H9 (cell line): ENCODE measurements around the gene ZSWIM4. TPM values are rescaled to one million over a fixed set of nuclear protein-coding genes. Genes with fewer than 3 reads are reported as not detected.

Source experiments
- DNase-seq: peaks from one replicate; pipeline ENCODE4 v3.0.0-alpha.2; 2017
- H2AFZ ChIP-seq: one replicate; pipeline ENCODE4 v1.6.1; 2013; ENCODE audit warnings: mild to moderate bottlenecking, low read length, control low read depth, moderate library complexity
- H2AK5ac ChIP-seq: 2 replicates; pipeline ENCODE4 v1.6.1; 2013; ENCODE audit warnings: low read length, control low read depth, mixed read lengths; ENCODE audit not compliant: insufficient read length
- H2BK120ac ChIP-seq: one replicate; pipeline ENCODE4 v1.6.1; 2013; ENCODE audit warnings: low read depth, mild to moderate bottlenecking, low read length, control low read depth, inconsistent platforms; ENCODE audit not compliant: poor library complexity, severe bottlenecking
- H2BK12ac ChIP-seq: 2 replicates; pipeline ENCODE4 v1.6.1; 2013; ENCODE audit warnings: low read length, control low read depth, mixed read lengths, low read depth; ENCODE audit not compliant: insufficient read length
- H2BK15ac ChIP-seq: 2 replicates; pipeline ENCODE4 v1.6.1; 2013; ENCODE audit warnings: low read depth, low read length, control low read depth
- H2BK20ac ChIP-seq: one replicate; pipeline ENCODE4 v1.6.1; 2013; ENCODE audit warnings: low read depth, mild to moderate bottlenecking, low read length, control low read depth, inconsistent platforms; ENCODE audit not compliant: poor library complexity, severe bottlenecking
- H2BK5ac ChIP-seq: 2 replicates; pipeline ENCODE4 v1.6.1; 2013; ENCODE audit warnings: low read length, control low read depth, mixed read lengths; ENCODE audit not compliant: insufficient read length
- H3K14ac ChIP-seq: 2 replicates; pipeline ENCODE4 v1.6.1; 2013; ENCODE audit warnings: low read length, control low read depth; ENCODE audit not compliant: insufficient read depth
- H3K18ac ChIP-seq: 2 replicates; pipeline ENCODE4 v1.6.1; 2013; ENCODE audit warnings: low read depth, mild to moderate bottlenecking, mixed read lengths, low read length, control low read depth; ENCODE audit not compliant: insufficient read length
- H3K23ac ChIP-seq: 2 replicates; pipeline ENCODE4 v1.6.1; 2013; ENCODE audit warnings: low read length, control low read depth, mixed read lengths, low read depth; ENCODE audit not compliant: insufficient read length
- H3K23me2 ChIP-seq: 2 replicates; pipeline ENCODE4 v1.6.1; 2013; ENCODE audit warnings: low read depth, mild to moderate bottlenecking, mixed read lengths, low read length, control low read depth; ENCODE audit not compliant: insufficient read length, poor library complexity, severe bottlenecking
- H3K27ac ChIP-seq: 2 replicates; pipeline ENCODE4 v1.5.1; 2013; ENCODE audit warnings: low read length, control low read depth, mixed read lengths, low read depth; ENCODE audit not compliant: insufficient read length
- H3K27me3 ChIP-seq: 2 replicates; pipeline ENCODE4 v1.6.1; 2013; ENCODE audit warnings: low read length, control low read depth, inconsistent platforms; ENCODE audit not compliant: insufficient read depth
- H3K4ac ChIP-seq: 2 replicates; pipeline ENCODE4 v1.6.1; 2013; ENCODE audit warnings: low read depth, mild to moderate bottlenecking, control low read depth, inconsistent platforms, low read length, moderate library complexity
- H3K4me1 ChIP-seq: 2 replicates; pipeline ENCODE4 v1.6.1; 2013; ENCODE audit warnings: low read length, control low read depth, inconsistent platforms; ENCODE audit not compliant: insufficient read depth
- H3K4me2 ChIP-seq: 2 replicates; pipeline ENCODE4 v1.6.1; 2013; ENCODE audit warnings: low read length, control low read depth, mixed read lengths; ENCODE audit not compliant: insufficient read length, insufficient read depth
- H3K56ac ChIP-seq: 2 replicates; pipeline ENCODE4 v1.6.1; 2013; ENCODE audit warnings: low read depth, mild to moderate bottlenecking, mixed read lengths, low read length, control low read depth; ENCODE audit not compliant: insufficient read length
- H3K79me1 ChIP-seq: 2 replicates; pipeline ENCODE4 v1.6.1; 2013; ENCODE audit warnings: low read depth, mild to moderate bottlenecking, moderate library complexity, low read length, control low read depth, inconsistent platforms; ENCODE audit not compliant: insufficient read depth, poor library complexity, severe bottlenecking
- H3K79me2 ChIP-seq: 2 replicates; pipeline ENCODE4 v1.6.1; 2013; ENCODE audit warnings: low read length, control low read depth, inconsistent platforms; ENCODE audit not compliant: insufficient read depth
- H3K9ac ChIP-seq: 2 replicates; pipeline ENCODE4 v1.6.1; 2013; ENCODE audit warnings: low read length, control low read depth, mixed read lengths; ENCODE audit not compliant: insufficient read length; ENCODE audit errors: extremely low read depth
- H3K9me3 ChIP-seq: one replicate; pipeline ENCODE4 v1.6.1; 2013; ENCODE audit warnings: low read depth, low read length, inconsistent platforms; ENCODE audit not compliant: control insufficient read depth
- H3T11ph ChIP-seq: one replicate; pipeline ENCODE4 v1.6.1; 2013; ENCODE audit warnings: mild to moderate bottlenecking, low read length, control low read depth, inconsistent platforms
- H4K20me1 ChIP-seq: one replicate; pipeline ENCODE4 v1.6.1; 2013; ENCODE audit not compliant: control insufficient read depth, insufficient read length, insufficient read depth
- H4K5ac ChIP-seq: 2 replicates; pipeline ENCODE4 v1.6.1; 2013; ENCODE audit warnings: low read depth, mild to moderate bottlenecking, mixed read lengths, low read length, control low read depth; ENCODE audit not compliant: insufficient read length
- H4K8ac ChIP-seq: replicated peaks from 2 replicates; pipeline ENCODE4 v1.6.1; 2013; ENCODE audit warnings: low read length, control low read depth, mixed read lengths, low read depth; ENCODE audit not compliant: insufficient read length
- H4K91ac ChIP-seq: 2 replicates; pipeline ENCODE4 v1.6.1; 2013; ENCODE audit warnings: low read depth, mild to moderate bottlenecking, moderate library complexity, mixed read lengths, low read length, control low read depth; ENCODE audit not compliant: insufficient read length
- H3K27ac Mint-ChIP-seq, 3 experiments: 2 replicates in 2 of 3; 3 replicates in 1 of 3; pipeline ENCODE4 v1.8.0; 2020 to 2021; ENCODE audit warnings: mixed read lengths in 3 of 3, mild to moderate bottlenecking in 1 of 3, moderate library complexity in 1 of 3
- H3K27me3 Mint-ChIP-seq: 2 replicates; pipeline ENCODE4 v1.8.0; 2021; ENCODE audit warnings: low read depth, mild to moderate bottlenecking, moderate library complexity, mixed read lengths
- H3K36me3 Mint-ChIP-seq, 3 experiments: 2 replicates in 2 of 3; 3 replicates in 1 of 3; pipeline ENCODE4 v1.8.0; 2020 to 2021; ENCODE audit warnings: low read depth in 3 of 3, mixed read lengths in 3 of 3; ENCODE audit not compliant: insufficient read depth in 1 of 3
- H3K4me1 Mint-ChIP-seq, 2 experiments: 2 replicates each; pipeline ENCODE4 v1.8.0; 2020; ENCODE audit warnings: mixed read lengths in 2 of 2
- H3K4me3 Mint-ChIP-seq, 2 experiments: 2 replicates in 1 of 2; 3 replicates in 1 of 2; pipeline ENCODE4 v1.8.0; 2020 to 2021; ENCODE audit warnings: mild to moderate bottlenecking in 2 of 2, mixed read lengths in 2 of 2, moderate library complexity in 1 of 2
- H3K9me3 Mint-ChIP-seq, 2 experiments: 2 replicates in 1 of 2; 3 replicates in 1 of 2; pipeline ENCODE4 v1.8.0; 2020; ENCODE audit warnings: mild to moderate bottlenecking in 2 of 2, mixed read lengths in 2 of 2, moderate library complexity in 1 of 2
- CTCF ChIP-seq: fragments of 200-600 bp; sonication (generic); conservative IDR thresholded peaks from 3 replicates; pipeline ENCODE4 v1.8.0; 2021; ENCODE audit warnings: antibody characterized with exemption, mild to moderate bottlenecking
- WGBS: extraction: QIAGEN DNeasy Blood & Tissue Kit; methylation state at CpG from one replicate; pipeline ENCODE4 v1.1.7; 2013; ENCODE audit warnings: missing lambda C conversion rate, low lambda C conversion rate, mixed read lengths; ENCODE audit not compliant: insufficient read length; ENCODE audit errors: extremely low coverage; 5-methylcytosine and 5-hydroxymethylcytosine counted together
- total RNA-seq: library from RNA; stranded (reverse); gene quantifications from 2 replicates; pipeline ENCODE4 v1.2.1, GENCODE V29; 2021

Gene ZSWIM4
- total RNA-seq, 1 experiment from 2014 or later = 50.7 TPM

GRCh38 chr19:13847407-13848339 lies 52.4 kb downstream of the ZSWIM4 start:
- Histone ChIP-seq H3K23ac (no peak overlapping the region), H2AK5ac (no peak overlapping the region), H3K23me2 (peaks cover 12% of the 10 kb centered on the region), H4K8ac (no peak overlapping the region), H3K4ac (peak overlapping the region; percentile 69; the same call in 1 of the 2 replicates), H3T11ph (peak overlapping the region; percentile 83), H3K9me3 (no peaks in the 10 kb centered on the region), H3K4me2 (peak overlapping the region; percentile 50), H4K91ac (peak overlapping the region; percentile 89), H3K56ac (no peak overlapping the region), H3K9ac (peak overlapping the region; percentile 87), H2BK15ac (no peak overlapping the region), H2BK5ac (peak overlapping the region; percentile 85), H3K4me1 (peaks cover 7% of the 10 kb centered on the region; the same call in 1 of the 2 replicates), H3K14ac (peak overlapping the region; percentile 99), H2BK12ac (peak overlapping the region; percentile 89), H2AFZ (no peak overlapping the region), H2BK120ac (peak overlapping the region; percentile 98), H3K27me3 (no peaks in the 10 kb centered on the region), H3K27ac (peak overlapping the region; percentile 68), H3K18ac (peak overlapping the region; percentile 100), H4K20me1 (no peaks in the 10 kb centered on the region), H3K79me1 (no peaks in the 10 kb centered on the region), H2BK20ac (peak overlapping the region; percentile 32), H4K5ac (no peak overlapping the region), H3K79me2 (no peaks in the 10 kb centered on the region)
- Mint-ChIP-seq H3K9me3 (no peaks in the 10 kb centered on the region; a peak in 1 of 5 replicates), H3K27ac (peak overlapping the region; percentile 82 to 100 (median 99); a peak in 4 of 7 replicates), H3K4me3 (peak overlapping the region; percentile 53 to 76), H3K36me3 (no peaks in the 10 kb centered on the region; a peak in 2 of 7 replicates), H3K27me3 (no peaks in the 10 kb centered on the region), H3K4me1 (peaks cover 35 to 50% of the 10 kb centered on the region in 2 experiments)
- peak; percentile 29; the same call in 1 of the 3 replicates for TF ChIP-seq CTCF
- DNase-seq = peak; percentile 92
- WGBS = no CpG with 5 or more reads among the region's 47 CpGs
